MCF 10A (cell line): ENCODE measurements around the gene ALDH4A1. TPM values are rescaled to one million over a fixed set of nuclear protein-coding genes. Genes with fewer than 3 reads are reported as not detected.

Experiments used
- BruUV-seq: library from RNA; stranded (reverse); fragments of 400-500 nt; replicated peaks from 2 replicates; lab custom pipeline; 2021; lab: Mats Ljungman, UMichigan
- CTCF ChIA-PET: fragments of 300-600 bp; sonication (Branson Sonifier 250); formaldehyde crosslinking; extraction: SDS; loops from one replicate; lab custom pipeline; 2021; ENCODE audit warnings: antibody characterized with exemption, inconsistent platforms; lab: Yijun Ruan, JAX
- POLR2A ChIA-PET: fragments of 300-600, 350-650 bp; sonication (Branson Sonifier 250); formaldehyde crosslinking; extraction: SDS; loops from one replicate; lab custom pipeline; 2020; ENCODE audit warnings: antibody characterized with exemption, inconsistent platforms; lab: Yijun Ruan, JAX
- DNase-seq: peaks from one replicate; pipeline ENCODE4 v3.0.0-alpha.2; 2018; ENCODE audit not compliant: unreplicated experiment
- H3K27ac Mint-ChIP-seq: one replicate; pipeline ENCODE4 v1.8.0; 2022; ENCODE audit warnings: mild to moderate bottlenecking, low read depth, mixed read lengths; ENCODE audit not compliant: unreplicated experiment
- H3K27me3 Mint-ChIP-seq: one replicate; pipeline ENCODE4 v1.8.0; 2022; ENCODE audit warnings: mixed read lengths; ENCODE audit not compliant: insufficient read depth, unreplicated experiment
- H3K36me3 Mint-ChIP-seq: one replicate; pipeline ENCODE4 v1.8.0; 2022; ENCODE audit warnings: mild to moderate bottlenecking, moderate library complexity, mixed read lengths; ENCODE audit not compliant: insufficient read depth, unreplicated experiment
- H3K4me1 Mint-ChIP-seq: one replicate; pipeline ENCODE4 v1.8.0; 2022; ENCODE audit warnings: mixed read lengths; ENCODE audit not compliant: insufficient read depth, unreplicated experiment
- H3K4me3 Mint-ChIP-seq: one replicate; pipeline ENCODE4 v1.8.0; 2022; ENCODE audit warnings: mild to moderate bottlenecking, moderate library complexity, mixed read lengths; ENCODE audit not compliant: unreplicated experiment
- H3K9me3 Mint-ChIP-seq: one replicate; pipeline ENCODE4 v1.8.0; 2022; ENCODE audit warnings: mixed read lengths; ENCODE audit not compliant: unreplicated experiment
- intact Hi-C: fragments of 100-400 bp; cut with micrococcal nuclease; formaldehyde crosslinking; loops from 2 replicates; pipeline ENCODE4 v1.14.1; 2022
- total RNA-seq: library from RNA; stranded (reverse); gene quantifications from 2 replicates; pipeline ENCODE4 v1.2.3, GENCODE V29; 2022
- TF ChIP-seq, protein P1 (sequence below): fragments of 200-600 bp; IDR thresholded peaks from one replicate; pipeline ENCODE4 v1.8.0; 2022; ENCODE audit warnings: antibody characterized with exemption, mild to moderate bottlenecking; ENCODE audit not compliant: unreplicated experiment

Gene ALDH4A1
- total RNA-seq, 1 experiment from 2014 or later = 6.3 TPM

DNA sequence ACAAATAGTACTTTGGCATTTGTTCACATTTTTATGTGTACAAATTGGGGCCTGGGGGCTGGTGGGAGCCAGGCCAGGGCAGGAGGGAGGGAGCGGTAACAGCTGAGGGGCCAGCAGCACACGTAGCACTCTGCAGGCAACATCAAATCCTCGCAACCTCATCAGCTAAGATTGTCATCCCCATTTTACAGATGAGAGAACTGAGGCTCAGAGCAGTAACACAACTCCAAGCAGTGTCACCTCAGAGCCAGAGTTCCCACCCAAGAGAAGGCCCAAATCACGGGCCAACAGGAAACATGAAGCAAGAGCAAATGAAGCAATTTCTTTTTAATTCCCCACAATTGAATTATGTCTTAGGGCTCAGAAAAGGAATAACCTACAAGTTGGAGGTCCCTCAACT is 40.0 kb upstream of the ALDH4A1 start:
- TF ChIP-seq, protein P1, sequence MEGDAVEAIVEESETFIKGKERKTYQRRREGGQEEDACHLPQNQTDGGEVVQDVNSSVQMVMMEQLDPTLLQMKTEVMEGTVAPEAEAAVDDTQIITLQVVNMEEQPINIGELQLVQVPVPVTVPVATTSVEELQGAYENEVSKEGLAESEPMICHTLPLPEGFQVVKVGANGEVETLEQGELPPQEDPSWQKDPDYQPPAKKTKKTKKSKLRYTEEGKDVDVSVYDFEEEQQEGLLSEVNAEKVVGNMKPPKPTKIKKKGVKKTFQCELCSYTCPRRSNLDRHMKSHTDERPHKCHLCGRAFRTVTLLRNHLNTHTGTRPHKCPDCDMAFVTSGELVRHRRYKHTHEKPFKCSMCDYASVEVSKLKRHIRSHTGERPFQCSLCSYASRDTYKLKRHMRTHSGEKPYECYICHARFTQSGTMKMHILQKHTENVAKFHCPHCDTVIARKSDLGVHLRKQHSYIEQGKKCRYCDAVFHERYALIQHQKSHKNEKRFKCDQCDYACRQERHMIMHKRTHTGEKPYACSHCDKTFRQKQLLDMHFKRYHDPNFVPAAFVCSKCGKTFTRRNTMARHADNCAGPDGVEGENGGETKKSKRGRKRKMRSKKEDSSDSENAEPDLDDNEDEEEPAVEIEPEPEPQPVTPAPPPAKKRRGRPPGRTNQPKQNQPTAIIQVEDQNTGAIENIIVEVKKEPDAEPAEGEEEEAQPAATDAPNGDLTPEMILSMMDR = no peak
- no peak for DNase-seq
- Mint-ChIP-seq H3K4me3 (no peak overlapping the region), H3K27me3 (no peaks in the 10 kb centered on the region), H3K9me3 (no peaks in the 10 kb centered on the region), H3K36me3 (peaks cover 4% of the 10 kb centered on the region), H3K27ac (no peak overlapping the region), H3K4me1 (peaks cover 34% of the 10 kb centered on the region)
- BruUV-seq = no TSS peak
- POLR2A ChIA-PET = interaction anchor here (3.4 kb wide), 1 partner anchor 12 kb away, joined by 8 read pairs; no protein-coding TSS in a partner anchor
- intact Hi-C loops = no loop called here
- CTCF ChIA-PET = interaction anchor here (0.7 kb wide), 2 partner anchors 68 to 97 kb away, joined by 3 to 4 read pairs; no protein-coding TSS in a partner anchor

DNA sequence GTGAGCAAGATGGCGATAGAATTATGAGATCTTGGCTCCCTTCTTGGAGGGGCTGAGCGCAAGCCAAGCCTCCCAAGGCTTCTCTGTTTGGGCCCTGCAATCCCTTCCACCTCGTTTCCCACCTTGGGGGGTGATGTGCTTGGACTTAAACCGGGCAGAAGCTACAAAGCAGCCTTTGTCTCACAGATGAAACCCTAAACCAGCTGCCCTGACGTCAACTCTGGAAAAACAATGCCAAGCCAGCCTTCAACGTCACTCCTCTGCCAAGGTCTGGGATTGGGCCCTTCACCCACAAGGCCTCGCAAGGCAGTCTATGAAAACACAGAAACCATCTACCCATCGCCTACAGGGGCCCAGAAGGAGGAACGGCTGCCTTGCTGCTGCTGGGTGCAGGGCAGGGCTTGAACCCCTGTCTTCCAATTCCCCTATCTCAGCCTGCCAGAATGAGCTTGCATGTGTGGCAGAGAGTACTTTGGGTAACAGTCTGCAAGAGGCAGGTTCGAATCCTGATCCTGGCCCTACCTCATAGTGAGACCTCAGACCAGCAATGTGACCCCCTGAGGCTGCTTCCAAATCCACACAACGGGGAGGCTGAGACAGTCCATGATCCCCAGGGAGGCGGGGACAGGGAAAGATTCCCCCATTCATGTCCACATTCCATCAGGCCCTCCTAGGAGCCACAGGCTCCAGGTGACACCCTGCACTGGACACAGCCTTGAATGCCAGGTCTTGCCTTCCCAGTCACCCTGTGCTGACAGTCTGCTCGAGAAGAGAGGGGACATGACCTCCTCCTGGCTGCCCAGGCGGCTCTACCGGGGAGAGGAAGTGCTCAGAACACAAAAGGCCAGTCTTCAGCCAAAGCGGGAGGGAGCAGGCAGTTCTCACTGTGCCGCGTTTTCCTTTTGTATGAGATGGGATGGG is 39.1 kb upstream of the ALDH4A1 start:
- no TSS peak for BruUV-seq
- Mint-ChIP-seq H3K36me3 (peaks cover 4% of the 10 kb centered on the region), H3K27ac (no peak overlapping the region), H3K4me1 (peaks cover 33% of the 10 kb centered on the region), H3K27me3 (no peaks in the 10 kb centered on the region), H3K4me3 (no peak overlapping the region), H3K9me3 (no peaks in the 10 kb centered on the region)
- POLR2A ChIA-PET = interaction anchor here (0.7 to 3.4 kb wide), 2 partner anchors 13 to 69 kb away, joined by 3 to 8 read pairs; no protein-coding TSS in a partner anchor
- TF ChIP-seq, protein P1 = no peak
- CTCF ChIA-PET = interaction anchor here (0.7 to 1.0 kb wide), 3 partner anchors 11 to 98 kb away, joined by 3 read pairs; no protein-coding TSS in a partner anchor
- intact Hi-C loops = no loop called here
- no peak for DNase-seq

DNA sequence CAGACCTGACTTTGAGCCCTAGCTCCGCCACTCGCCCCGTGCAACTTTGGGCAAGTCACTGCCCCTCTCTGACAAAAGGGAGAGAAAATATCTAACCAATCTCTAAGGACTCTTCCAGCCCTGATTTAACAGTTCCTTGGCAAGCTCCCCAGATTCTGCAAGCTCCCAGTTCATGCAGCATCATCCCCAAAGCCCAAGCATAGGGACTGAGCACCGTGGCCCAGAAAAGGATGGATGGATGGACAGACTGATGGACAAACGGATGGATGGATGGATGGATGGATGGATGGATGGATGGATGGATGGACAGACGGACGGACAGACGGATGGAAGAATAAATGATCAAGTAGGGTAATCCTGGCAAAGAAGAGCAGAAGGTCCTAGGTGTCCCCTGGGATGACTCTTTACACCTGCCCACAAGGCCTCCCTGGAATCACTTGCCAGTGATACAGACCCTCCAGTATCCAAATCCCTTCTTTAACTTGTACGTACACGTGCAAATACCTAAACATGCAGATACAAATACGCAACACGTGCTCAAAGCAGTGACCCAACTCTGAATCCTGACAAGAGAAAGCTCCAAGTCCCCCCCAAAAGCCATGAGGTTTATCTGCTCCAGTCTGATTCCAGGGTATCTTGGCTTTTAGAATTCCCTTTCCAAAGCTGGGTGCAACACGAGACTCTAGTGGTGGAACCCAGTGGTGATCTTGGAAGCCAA is 38.1 kb upstream of the ALDH4A1 start:
- Mint-ChIP-seq H3K4me1 (peaks cover 31% of the 10 kb centered on the region), H3K36me3 (peaks cover 4% of the 10 kb centered on the region), H3K4me3 (no peak overlapping the region), H3K27ac (peak overlapping the region; percentile 21), H3K9me3 (no peaks in the 10 kb centered on the region), H3K27me3 (no peaks in the 10 kb centered on the region)
- BruUV-seq = no TSS peak
- intact Hi-C loops = no loop called here
- ChIA-PET CTCF (interaction anchor here (0.7 to 1.7 kb wide), 2 partner anchors 8 to 10 kb away, joined by 3 read pairs; no protein-coding TSS in a partner anchor), POLR2A (interaction anchor here (0.7 to 3.4 kb wide), 3 partner anchors 12 to 70 kb away, joined by 3 to 8 read pairs (median 3); no protein-coding TSS in a partner anchor)
- DNase-seq = no peak
- TF ChIP-seq, protein P1 = no peak
